Cardiac septum (tissue), 1 donor: ENCODE measurements around the gene CLEC3A. TPM values are rescaled to one million over a fixed set of nuclear protein-coding genes. Genes with fewer than 3 reads are reported as not detected.
"Not testable (repeated sequence)": the region's sequence is repeated elsewhere in the genome, so short reads cannot be mapped to it uniquely, and the experiment has no call there.

Experiments
- DNase-seq: peaks from one replicate; pipeline ENCODE4 v3.0.0-alpha.2; 2020; ENCODE audit warnings: low spot score
- intact Hi-C: fragments of 100-400 bp; cut with DNase I; formaldehyde crosslinking; loops from one replicate; pipeline ENCODE4 v1.14.0; 2022
- long read RNA-seq: library from polyadenylated mRNA; unstranded; transcript quantifications from one replicate; pipeline ENCODE4 v2.0.0, GENCODE V29; 2021
- total RNA-seq: library from RNA; stranded (reverse); fragmentation: NEBNext Ultra II Directional; extraction: Animal tissue kit (Norgen Biotek cat#: 25700); gene quantifications from one replicate; pipeline ENCODE4 v1.2.1, GENCODE V29; 2021
- donor health status: DM: no; HTN: no; CAD: no.

The CLEC3A gene, protein sequence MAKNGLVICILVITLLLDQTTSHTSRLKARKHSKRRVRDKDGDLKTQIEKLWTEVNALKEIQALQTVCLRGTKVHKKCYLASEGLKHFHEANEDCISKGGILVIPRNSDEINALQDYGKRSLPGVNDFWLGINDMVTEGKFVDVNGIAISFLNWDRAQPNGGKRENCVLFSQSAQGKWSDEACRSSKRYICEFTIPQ
- total RNA-seq = not detected
- long read RNA-seq = 0 reads

DNA sequence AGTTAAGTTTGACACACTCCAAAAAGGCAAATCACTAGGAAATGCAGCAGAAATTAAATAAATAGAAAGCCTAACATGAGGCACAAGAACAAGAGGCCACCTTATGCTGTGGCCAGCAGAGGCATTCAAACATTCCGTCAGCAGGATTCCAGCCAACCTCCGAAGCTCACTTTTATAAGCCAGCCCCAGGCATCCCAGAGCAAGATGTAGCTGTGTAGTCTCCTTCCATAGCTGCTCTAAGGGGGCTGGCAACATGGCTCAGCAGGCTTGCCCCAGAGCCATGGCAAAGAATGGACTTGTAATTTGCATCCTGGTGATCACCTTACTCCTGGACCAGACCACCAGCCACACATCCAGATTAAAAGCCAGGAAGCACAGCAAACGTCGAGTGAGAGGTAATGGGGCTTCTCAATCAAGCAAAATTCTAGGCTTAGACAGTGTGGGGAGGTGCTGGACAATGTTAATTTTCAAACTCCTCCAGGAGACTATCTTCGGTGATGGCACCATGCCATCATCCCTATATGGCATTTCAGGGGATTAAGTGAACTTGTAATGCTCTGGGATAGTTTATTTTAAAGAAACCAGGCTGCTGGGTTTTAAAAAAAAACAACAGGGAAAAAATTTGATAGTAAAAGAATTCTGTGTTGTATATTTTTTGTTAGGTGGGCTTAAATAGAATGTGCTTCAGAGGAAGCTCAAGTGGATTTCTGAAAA is at the start of gene CLEC3A:
TSS of gene CLEC3A (plus strand) at position 202 of the 714 bp plus-strand sequence. CDS start at position 281, 79 bp downstream.
- intact Hi-C loops = no loop called here

DNA sequence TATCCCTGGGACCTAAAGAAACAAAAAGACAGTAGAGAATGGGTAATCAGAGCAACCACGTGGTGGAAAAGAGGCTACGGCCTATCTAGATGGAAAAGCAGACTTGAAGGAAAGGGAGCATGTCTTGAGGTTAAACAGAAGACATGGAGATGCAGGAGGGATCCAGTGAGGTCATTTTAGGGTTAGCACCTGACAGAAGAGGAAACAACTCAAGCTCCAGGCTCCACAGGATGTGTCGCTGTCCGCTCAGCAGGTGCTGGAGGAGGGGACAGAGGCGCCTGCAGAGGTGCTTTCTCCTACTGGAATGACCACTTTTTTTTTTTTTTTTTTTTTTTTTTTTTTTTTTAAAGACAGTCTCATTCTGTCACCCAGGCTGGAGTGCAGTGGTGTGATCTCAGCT is 47.5 kb upstream of the CLEC3A start:
- intact Hi-C loops = no loop called here

More for the DNA sequence above, at the start of gene CLEC3A:
- DNase-seq = no peak

DNA sequence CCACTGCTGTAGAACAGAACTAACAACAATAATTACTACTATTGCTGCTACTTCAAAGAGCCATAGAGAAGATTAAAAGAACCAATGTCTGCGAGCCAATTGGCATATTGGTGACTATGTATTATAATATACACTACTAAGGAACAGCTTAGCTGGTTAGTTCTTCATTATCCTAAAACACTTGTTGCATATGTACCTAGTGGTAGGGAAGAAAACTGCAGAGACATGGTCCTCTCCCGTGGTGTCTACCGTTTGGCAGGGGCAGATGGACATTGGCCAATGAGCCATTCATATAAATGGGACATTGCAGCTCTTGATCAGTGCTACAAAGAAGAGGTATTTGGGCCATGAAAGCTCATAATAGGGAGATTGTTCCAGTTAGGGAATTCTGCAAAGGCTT is 46.4 kb upstream of the CLEC3A start:
- intact Hi-C loops = no loop called here
- no peak for DNase-seq

More for the DNA sequence above, 47.5 kb upstream of the CLEC3A start:
- DNase-seq = no peak

DNA sequence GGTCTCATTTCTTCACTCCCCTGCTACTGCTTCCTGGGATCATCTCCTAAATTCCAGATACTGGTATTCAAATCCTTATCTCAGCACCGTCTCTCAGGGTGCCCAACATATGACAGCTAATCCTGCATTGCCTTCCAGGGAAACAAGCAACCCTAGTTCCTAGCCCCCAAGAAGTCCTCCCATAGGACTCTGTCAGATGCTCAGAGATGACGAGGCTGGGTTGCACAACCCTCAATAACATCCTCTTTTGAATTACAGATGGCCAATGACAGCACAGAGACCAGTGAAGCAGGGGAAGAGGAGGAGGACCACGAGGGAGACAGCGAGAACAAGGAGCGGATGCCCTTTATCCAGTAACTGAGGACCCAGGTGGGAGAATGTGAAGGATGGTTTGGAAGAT is 45.0 kb upstream of the CLEC3A start:
- no peak for DNase-seq
- intact Hi-C loops = no loop called here

DNA sequence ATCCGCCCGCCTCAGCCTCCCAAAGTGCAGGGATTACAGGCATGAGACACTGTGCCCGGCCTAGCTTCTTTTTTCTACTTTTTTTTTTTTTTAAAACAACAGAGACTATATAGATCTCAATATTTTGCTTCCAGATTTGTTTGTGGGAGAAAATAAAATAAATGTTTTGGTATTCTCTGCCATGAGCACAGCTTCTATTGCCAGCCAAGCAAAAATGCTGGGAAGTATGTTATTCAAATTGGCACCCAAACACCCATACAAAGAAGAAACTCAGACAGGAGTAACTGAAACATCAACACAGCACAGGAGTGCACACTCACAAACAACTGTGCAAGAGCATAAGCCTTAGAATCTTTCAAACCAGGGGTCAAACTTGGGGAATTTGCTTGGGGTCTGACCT is 37.2 kb upstream of the CLEC3A start:
- intact Hi-C loops = no loop called here
- DNase-seq = no peak

DNA sequence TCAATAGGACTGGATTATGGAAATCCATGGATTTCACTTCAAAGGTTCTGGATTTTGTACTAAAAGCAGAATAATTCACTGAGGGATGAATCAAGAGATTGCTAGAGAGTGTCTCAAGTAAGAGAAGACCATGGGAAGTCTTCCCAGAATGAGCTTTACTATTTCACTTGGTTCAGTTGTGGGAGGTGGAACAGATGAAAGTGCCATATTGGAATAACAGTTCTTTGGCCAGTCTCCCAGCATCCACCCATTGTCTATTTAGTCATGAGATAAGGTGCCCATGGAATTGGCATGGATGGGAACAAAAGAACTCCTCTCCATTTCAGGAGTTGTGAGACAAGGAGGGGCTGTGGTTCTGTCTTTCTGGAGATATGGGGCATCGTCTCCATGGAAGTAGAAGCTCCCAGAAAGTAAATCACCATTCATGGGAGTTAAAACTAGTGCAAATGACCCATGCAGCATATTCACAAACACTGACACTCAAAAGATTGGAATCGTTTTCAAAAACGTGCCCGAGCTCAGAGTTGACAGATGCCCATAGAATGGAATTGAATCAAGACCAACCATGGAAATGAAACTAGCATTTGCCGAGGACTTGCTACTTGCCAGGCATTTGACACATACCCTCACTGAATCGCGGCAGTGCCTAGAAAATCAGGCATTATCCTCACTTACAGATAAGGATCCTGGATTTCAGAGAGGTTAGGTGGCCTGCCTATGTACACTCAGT is 36.2 kb upstream of the CLEC3A start:
- DNase-seq = no peak
- intact Hi-C loops = no loop called here

DNA sequence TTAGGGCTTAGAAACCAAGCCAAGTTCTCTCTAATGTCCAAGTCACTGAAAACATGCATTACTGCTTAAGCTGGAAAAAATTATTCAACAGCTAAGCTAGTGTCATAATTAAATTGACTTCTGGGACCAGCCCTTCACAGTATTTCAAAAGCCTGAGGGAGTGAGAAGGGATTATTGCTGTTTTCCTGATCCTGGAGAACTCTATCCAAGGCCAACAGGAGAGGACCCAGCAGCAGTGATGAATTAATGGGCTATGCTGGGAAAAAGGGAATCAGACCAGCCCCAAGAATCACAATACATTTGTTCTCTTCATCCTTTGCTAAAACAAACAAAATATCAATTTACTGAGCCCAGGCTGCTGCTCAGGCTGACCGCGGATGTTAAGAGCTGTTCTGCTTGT is 34.5 kb upstream of the CLEC3A start:
- DNase-seq = no peak
- intact Hi-C loops = no loop called here

DNA sequence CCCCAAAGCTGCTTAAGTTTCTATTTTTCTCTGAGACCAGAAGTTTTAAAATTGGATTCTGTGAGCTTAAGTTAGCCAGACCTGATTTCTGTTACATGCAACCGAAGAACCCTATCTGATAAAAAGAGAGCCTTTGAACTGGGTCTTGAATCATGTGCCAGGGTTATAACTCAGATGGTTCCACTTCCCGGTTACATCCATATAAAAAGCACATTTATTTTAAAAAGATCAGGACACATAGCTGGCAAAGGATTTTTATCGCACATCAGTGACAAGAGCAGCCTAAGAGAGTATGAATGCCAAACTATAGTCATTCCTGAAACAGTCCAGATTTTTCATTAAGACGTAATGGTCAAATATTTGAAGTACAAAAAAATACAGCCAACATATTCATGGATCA is 32.5 kb upstream of the CLEC3A start:
- no peak for DNase-seq
- intact Hi-C loops = loop anchor here (10.0 kb wide), 1 partner anchor 755 kb away; no protein-coding TSS in a partner anchor

DNA sequence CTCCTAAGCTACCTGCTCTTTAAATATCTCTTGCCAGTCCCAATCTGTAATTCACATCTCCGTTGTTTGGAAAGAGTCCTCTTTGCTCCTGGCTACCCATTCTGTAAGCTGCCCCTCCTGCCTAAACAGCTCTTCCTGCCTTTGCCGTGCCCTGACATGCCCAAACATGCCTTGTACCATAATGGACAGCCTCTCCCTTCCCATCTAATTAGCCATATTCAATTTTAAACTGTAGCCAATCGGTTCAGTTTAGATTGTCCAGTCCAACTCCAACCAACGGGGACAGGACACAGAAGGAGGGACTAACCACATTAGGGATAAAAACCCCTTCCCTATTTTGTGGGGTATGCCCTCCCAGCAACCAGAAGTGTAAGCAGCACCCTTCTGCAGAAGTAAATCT is 30.6 kb upstream of the CLEC3A start:
- intact Hi-C loops = loop anchor here (10.0 kb wide), 1 partner anchor 757 kb away; no protein-coding TSS in a partner anchor

DNA sequence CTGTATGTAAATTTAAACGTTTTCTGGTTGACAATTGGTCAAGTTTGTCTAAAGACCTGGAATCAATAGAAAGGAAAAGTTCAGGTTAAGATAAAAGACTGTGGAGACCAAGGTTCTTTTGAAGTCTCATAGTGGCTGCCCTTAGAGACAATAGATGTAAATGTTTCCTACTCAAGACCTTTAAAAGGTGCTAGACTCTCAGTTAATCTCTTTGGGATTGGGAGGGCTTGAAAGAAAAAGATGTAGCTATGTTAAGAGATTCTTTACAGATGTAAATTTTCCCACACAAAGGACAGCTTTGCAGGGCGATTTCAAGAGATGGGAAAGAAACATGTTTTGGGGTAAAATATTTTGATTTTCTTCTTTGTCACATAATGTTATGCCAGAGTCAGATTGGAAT is 30.0 kb upstream of the CLEC3A start:
- DNase-seq = not testable (repeated sequence)
- intact Hi-C loops = loop anchor here (10.0 kb wide), 1 partner anchor 758 kb away; no protein-coding TSS in a partner anchor

More for the DNA sequence above, 30.6 kb upstream of the CLEC3A start:
- no peak for DNase-seq

DNA sequence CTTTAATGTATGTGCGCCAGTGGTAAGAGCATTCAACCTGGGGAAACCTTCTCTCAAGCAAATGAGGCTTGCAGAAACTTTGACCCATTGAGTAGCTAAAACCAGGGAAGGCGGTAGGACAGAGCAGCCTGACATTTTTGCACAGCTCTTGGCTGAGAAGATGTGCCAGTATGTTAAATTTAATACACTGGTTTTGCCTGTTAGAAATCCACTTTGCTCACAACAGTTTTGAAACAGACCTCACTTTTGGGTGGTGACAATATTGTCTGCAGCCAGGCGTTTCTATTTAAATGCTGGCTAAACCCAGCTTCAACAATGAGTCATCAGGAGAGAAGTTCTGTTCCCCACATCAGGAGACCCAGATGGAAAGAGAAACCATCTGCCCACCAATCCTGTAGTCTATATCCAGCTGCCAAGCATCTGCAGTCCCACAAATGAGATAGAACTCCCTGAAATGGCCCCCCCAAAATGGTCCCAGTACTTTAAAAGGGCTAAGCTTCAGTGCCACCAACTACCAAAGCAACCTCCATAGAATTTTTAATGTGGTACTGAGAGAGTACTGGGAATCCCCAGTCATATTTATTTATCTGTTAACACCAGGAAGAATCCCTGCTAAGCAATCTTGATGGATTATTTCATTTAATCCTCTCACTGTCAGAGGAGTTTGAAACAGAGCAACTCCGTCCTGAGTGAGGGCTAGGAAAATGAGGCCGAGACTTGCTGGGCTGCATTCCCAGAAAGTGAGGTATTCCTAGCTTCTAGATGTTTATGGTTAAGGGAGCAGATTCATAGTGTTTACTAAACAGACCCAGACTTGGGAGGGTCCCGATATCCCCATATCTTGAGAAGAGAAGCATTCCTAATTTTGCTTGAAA is 29.0 kb upstream of the CLEC3A start:
- intact Hi-C loops = loop anchor here (10.0 kb wide), 1 partner anchor 759 kb away; no protein-coding TSS in a partner anchor
- DNase-seq = no peak

DNA sequence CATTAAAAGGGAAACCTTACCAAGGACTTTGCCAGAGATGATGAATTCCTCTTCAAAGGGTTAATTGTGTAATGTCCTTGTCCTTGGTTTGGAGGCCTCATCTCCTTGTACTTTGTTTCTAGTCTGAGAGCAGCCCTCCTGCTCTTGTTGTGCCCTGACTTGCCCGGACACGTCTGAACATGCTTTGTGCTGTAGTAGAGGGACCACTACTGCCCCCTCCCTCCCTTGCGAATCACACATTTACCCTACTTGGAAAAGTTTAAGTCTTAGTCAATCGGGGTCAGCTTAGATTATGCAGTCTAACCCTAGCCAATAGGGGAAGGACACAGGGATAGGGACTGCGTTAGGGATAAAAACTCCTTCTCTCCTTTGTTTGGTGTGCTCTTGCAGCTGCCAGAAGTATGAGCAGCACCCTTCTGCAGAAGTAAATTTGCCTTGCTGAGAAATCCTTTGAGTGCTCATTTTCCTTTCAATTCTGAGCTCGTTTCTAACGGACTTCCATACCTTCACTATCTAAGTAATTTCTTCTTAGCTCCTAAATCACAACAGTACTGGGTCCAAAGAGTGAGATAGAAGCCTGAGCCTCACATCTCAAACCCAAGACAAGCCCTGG is 26.4 kb upstream of the CLEC3A start:
- intact Hi-C loops = loop anchor here (10.0 kb wide), 1 partner anchor 761 kb away; no protein-coding TSS in a partner anchor
- DNase-seq = no peak

DNA sequence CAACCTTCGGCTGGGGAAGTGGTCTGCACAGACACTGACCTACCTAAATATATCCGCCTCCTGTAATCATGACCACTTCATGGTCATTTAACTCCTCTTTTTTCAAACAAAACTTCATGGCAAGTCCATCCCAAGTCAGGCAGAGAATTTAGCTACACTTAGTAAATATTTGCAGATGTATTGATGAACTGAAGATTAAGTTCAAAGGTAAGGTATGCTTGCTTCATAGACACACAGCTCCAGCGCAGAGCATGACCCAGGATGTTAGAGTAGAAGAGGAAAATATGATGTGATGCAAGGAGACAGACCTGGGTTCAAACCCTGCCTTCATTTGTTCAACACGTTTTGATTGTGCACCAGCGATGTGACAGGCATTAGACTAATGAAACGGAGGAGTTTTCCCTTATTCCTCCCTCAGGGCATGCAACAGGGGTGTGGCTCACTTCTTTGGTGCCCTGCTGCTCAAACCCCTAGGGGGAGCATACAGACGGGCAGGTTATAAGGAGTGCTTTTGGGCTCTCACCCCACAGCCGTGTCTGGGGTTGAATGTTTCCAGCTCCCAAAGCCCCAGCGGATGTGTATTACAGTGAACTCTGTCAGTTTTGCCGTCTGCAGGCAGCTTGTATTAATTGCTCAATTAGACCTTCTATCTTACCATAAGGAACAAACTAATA is 23.9 kb upstream of the CLEC3A start:
- intact Hi-C loops = loop anchor here (10.0 kb wide), 1 partner anchor 764 kb away; no protein-coding TSS in a partner anchor
- no peak for DNase-seq

DNA sequence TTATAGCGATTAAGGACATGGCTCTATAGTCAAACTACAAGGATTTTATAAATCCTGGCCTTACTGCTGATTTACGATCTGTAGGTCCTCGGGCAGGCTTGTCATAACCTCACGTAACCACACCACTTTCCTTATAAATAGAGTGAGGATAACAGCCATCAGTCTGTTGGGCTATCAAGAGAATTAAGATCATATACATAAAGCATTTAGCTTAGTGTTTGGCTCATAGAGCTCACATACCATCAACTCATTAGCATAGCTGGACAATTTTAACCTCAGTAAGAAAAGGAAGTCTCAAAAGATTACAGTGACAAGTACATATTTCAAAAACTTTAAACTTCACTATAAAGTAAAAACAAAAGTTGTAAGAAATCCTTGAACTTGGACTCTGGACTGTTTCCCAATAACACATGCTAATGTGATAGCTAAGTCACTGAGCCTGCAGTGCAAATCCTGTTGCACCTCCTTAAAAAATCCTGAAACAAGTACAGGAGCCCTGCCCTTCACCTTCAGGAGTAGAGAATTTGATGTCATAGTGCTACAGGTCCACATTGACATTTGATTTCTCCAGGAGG is 20.8 kb upstream of the CLEC3A start:
- intact Hi-C loops = loop anchor here (2.0 kb wide), 1 partner anchor 327 kb away; no protein-coding TSS in a partner anchor
- DNase-seq = no peak

DNA sequence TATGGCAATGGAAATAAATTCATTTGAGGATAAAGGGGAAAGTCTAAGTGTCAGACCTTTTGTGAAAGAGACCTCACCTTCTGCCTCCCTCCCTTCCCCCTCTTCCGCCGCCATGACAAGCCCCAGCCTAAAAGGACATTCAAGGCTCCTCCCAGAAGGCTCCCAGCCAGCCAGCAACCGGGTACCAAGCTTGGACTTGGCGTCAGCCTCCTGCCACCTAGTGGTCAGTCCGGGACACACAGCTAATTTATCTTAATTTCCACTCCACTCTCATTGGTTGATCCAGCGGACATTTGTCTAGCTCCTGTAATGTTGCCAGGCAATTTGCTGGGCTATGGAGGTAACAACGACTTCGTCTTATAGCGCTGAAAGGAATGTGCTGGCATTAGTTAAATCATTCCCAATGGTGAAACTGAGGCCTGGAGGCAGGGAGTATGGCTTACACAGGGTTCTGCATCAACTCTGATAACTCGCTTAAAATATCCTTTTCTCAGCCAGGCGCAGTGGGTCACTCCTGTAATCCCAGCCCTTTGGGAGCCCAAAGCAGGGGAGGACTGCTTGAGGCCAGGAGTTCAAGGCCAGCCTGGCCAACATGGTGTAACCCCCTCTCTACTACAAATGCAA is 19.3 kb upstream of the CLEC3A start:
- peak; percentile 87 for DNase-seq
- intact Hi-C loops = loop anchor here (2.0 kb wide), 1 partner anchor 328 kb away; no protein-coding TSS in a partner anchor

DNA sequence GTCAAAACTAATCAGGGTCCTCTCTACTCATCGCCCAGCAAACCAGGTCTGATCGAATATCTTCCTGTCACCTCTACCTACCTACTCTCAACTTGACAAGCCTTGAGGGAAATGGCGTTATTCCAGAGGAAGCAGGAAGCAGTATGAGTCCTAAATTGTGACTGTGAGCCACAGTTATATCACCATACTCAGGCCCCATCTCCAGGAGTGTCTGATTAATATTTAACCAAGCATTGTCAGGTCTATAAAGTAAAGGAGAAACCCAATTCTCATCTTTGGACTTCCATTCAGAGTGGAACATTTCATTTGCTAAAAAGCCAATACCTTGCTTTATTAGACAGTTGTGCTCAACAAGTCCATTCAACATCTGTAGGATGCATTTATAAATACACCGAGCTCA is 17.8 kb upstream of the CLEC3A start:
- intact Hi-C loops = no loop called here

DNA sequence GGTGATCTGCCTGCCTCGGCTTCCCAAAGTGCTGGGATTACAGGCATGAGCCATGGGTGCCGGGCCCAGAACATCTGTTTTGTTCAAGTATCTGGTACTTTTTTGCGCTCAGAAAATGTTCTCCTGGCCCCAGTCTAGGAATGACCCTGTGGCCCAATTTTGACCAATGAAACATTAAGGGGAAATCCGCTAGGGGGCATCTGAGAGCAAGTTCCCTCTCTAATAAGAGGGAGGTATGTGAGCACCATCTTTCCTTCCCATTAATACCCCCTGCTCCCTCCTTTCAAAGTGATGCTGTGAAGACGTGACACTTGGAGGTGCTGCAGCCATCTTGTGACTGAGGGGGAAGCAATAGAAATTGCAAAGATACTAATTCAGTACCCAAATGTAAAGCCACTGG is 16.5 kb upstream of the CLEC3A start:
- no peak for DNase-seq
- intact Hi-C loops = no loop called here

More for the DNA sequence above, 17.8 kb upstream of the CLEC3A start:
- DNase-seq = no peak
